Astrocyte (in vitro differentiated cells and primary cell): ENCODE results near the gene MLIP. TPM values are rescaled to one million over a fixed set of nuclear protein-coding genes. Genes with fewer than 3 reads are reported as not detected.

Source experiments
- DNase-seq: peaks from one replicate; pipeline ENCODE4 v3.0.0-alpha.2; 2010; ENCODE audit warnings: low read depth
- FAIRE-seq: peaks from 2 replicates; lab custom pipeline; 2011; peaks lifted over from hg19 to GRCh38; lab: Jason Lieb, UNC
- H2AFZ ChIP-seq: 2 replicates; pipeline ENCODE4 v1.6.0; 2012; ENCODE audit warnings: low read depth, low read length, inconsistent platforms
- H3K27ac ChIP-seq: 2 replicates; pipeline ENCODE4 v1.5.1; 2011; ENCODE audit warnings: low read depth, low read length, inconsistent platforms
- H3K27me3 ChIP-seq: 2 replicates; pipeline ENCODE4 v1.6.0; 2011; ENCODE audit warnings: low read length, inconsistent platforms; ENCODE audit not compliant: insufficient read depth
- H3K36me3 ChIP-seq: 2 replicates; pipeline ENCODE4 v1.5.1; 2011; ENCODE audit warnings: low read length, inconsistent platforms; ENCODE audit not compliant: insufficient read depth
- H3K4me1 ChIP-seq: 2 replicates; pipeline ENCODE4 v1.5.1; 2011; ENCODE audit warnings: low read length, inconsistent platforms; ENCODE audit not compliant: insufficient read depth
- H3K4me2 ChIP-seq: 2 replicates; pipeline ENCODE4 v1.6.0; 2012; ENCODE audit warnings: low read length, inconsistent platforms
- H3K4me3 ChIP-seq: 2 replicates; pipeline ENCODE4 v1.5.1; 2011; ENCODE audit warnings: low read depth, mild to moderate bottlenecking, low read length, inconsistent platforms; ENCODE audit not compliant: insufficient read depth
- H3K79me2 ChIP-seq: 2 replicates; pipeline ENCODE4 v1.6.0; 2012; ENCODE audit warnings: mild to moderate bottlenecking, low read length, inconsistent platforms; ENCODE audit not compliant: insufficient read depth
- H3K9ac ChIP-seq: 2 replicates; pipeline ENCODE4 v1.6.0; 2012; ENCODE audit warnings: mild to moderate bottlenecking, low read length, inconsistent platforms
- H3K9me3 ChIP-seq: 2 replicates; pipeline ENCODE4 v1.5.1; 2012; ENCODE audit warnings: low read depth, mild to moderate bottlenecking, low read length, inconsistent platforms; ENCODE audit not compliant: insufficient read depth
- H4K20me1 ChIP-seq: 2 replicates; pipeline ENCODE4 v1.6.0; 2012; ENCODE audit warnings: low read length, inconsistent platforms; ENCODE audit not compliant: insufficient read depth
- H3K27ac Mint-ChIP-seq: one replicate; pipeline ENCODE4 v1.8.0; 2021; ENCODE audit warnings: mild to moderate bottlenecking, mixed read lengths; ENCODE audit not compliant: unreplicated experiment
- H3K27me3 Mint-ChIP-seq: one replicate; pipeline ENCODE4 v1.8.0; 2021; ENCODE audit warnings: low read depth, mixed read lengths; ENCODE audit not compliant: unreplicated experiment
- H3K36me3 Mint-ChIP-seq: one replicate; pipeline ENCODE4 v1.8.0; 2021; ENCODE audit warnings: low read depth, mixed read lengths; ENCODE audit not compliant: unreplicated experiment
- H3K4me1 Mint-ChIP-seq: one replicate; pipeline ENCODE4 v1.8.0; 2021; ENCODE audit warnings: low read depth, mixed read lengths; ENCODE audit not compliant: unreplicated experiment
- H3K4me3 Mint-ChIP-seq: one replicate; pipeline ENCODE4 v1.8.0; 2021; ENCODE audit warnings: mild to moderate bottlenecking, moderate library complexity, mixed read lengths; ENCODE audit not compliant: unreplicated experiment
- H3K9me3 Mint-ChIP-seq: one replicate; pipeline ENCODE4 v1.8.0; 2021; ENCODE audit warnings: mild to moderate bottlenecking, mixed read lengths; ENCODE audit not compliant: unreplicated experiment
- EZH2 ChIP-seq: IDR thresholded peaks from 2 replicates; pipeline ENCODE4 v1.6.1; 2012; ENCODE audit warnings: mild to moderate bottlenecking, low read length, inconsistent platforms; ENCODE audit not compliant: insufficient read depth
- total RNA-seq: library from RNA; stranded (reverse); gene quantifications from 2 replicates; pipeline ENCODE4 v1.2.1, GENCODE V29; 2021
- TF ChIP-seq, protein P1 (sequence below): IDR thresholded peaks from 2 replicates; pipeline ENCODE4 v1.5.1; 2011; ENCODE audit warnings: low read depth, mild to moderate bottlenecking, inconsistent platforms, low read length, moderate library complexity; ENCODE audit not compliant: insufficient read depth

Gene MLIP
- total RNA-seq, 1 donor from 2014 or later, result not detected

DNA sequence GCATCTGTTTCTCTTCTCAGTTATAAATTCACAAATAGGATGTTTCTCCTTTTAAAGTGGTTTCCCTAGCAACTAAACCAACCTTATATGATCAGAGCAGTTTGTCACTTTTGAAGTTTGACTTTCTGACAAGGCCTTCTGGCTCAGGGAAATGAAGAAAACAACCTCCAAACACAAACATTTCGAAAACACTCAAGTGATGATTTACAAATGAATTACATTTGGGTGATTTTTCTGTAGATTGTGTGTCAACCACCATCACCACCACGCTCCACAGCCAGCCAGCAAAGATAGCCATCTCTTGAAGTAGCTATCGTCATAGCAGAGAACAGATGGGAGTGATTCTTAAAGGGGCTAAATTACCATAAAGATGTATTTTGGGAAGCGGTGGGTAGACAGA is 16.5 kb upstream of the MLIP start:
- Histone ChIP-seq H3K27ac (no peak overlapping the region), H3K4me1 (no peaks in the 10 kb centered on the region), H3K4me2 (no peak overlapping the region), H4K20me1 (no peaks in the 10 kb centered on the region), H3K36me3 (no peaks in the 10 kb centered on the region), H3K9me3 (no peaks in the 10 kb centered on the region), H3K79me2 (no peaks in the 10 kb centered on the region), H3K27me3 (no peaks in the 10 kb centered on the region), H3K9ac (no peak overlapping the region), H2AFZ (no peak overlapping the region), H3K4me3 (no peak overlapping the region)
- H3K27me3 Mint-ChIP-seq, result peaks cover 2% of the 10 kb centered on the region
- H3K27ac Mint-ChIP-seq, result no peak overlapping the region
- peaks cover 3% of the 10 kb centered on the region for H3K9me3 Mint-ChIP-seq
- DNase-seq (no peak), FAIRE-seq (no peak)
- H3K4me1 Mint-ChIP-seq, result no peaks in the 10 kb centered on the region
- no peak for TF ChIP-seq EZH2
- TF ChIP-seq, protein P1, sequence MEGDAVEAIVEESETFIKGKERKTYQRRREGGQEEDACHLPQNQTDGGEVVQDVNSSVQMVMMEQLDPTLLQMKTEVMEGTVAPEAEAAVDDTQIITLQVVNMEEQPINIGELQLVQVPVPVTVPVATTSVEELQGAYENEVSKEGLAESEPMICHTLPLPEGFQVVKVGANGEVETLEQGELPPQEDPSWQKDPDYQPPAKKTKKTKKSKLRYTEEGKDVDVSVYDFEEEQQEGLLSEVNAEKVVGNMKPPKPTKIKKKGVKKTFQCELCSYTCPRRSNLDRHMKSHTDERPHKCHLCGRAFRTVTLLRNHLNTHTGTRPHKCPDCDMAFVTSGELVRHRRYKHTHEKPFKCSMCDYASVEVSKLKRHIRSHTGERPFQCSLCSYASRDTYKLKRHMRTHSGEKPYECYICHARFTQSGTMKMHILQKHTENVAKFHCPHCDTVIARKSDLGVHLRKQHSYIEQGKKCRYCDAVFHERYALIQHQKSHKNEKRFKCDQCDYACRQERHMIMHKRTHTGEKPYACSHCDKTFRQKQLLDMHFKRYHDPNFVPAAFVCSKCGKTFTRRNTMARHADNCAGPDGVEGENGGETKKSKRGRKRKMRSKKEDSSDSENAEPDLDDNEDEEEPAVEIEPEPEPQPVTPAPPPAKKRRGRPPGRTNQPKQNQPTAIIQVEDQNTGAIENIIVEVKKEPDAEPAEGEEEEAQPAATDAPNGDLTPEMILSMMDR, result no peak
- H3K4me3 Mint-ChIP-seq, result no peak overlapping the region
- H3K36me3 Mint-ChIP-seq, result no peaks in the 10 kb centered on the region

DNA sequence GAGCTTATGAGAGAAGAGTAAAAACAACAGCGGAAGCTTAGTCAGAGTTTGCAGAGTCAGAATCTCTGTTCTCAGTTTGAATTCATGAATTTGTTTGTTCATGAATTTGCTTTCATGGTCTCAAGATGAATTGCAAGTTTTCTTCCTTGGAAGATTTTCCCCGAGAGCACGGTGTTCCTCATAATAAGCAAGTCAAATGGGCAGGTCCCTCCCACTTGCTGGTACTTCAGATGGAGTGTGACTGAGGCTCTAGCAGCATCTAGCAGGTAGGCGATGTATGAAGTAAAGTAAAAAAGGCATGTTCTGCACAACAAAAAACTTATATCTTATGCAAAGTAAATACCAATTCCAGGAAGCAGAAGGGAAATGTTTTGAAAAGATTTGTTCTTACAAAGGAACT is 15.5 kb upstream of the MLIP start:
- H3K4me3 Mint-ChIP-seq, result no peak overlapping the region
- no peaks in the 10 kb centered on the region for H3K9me3 ChIP-seq
- H2AFZ ChIP-seq, result no peak overlapping the region
- H4K20me1 ChIP-seq, result no peaks in the 10 kb centered on the region
- TF ChIP-seq, protein P1, result no peak
- no peak for TF ChIP-seq EZH2
- DNase-seq (no peak), FAIRE-seq (no peak)
- H3K27me3 ChIP-seq, result no peaks in the 10 kb centered on the region
- H3K4me2 ChIP-seq, result no peak overlapping the region
- peaks cover 3% of the 10 kb centered on the region for H3K9me3 Mint-ChIP-seq
- no peaks in the 10 kb centered on the region for H3K4me1 ChIP-seq
- H3K4me1 Mint-ChIP-seq, result no peaks in the 10 kb centered on the region
- no peak overlapping the region for H3K4me3 ChIP-seq
- H3K9ac ChIP-seq, result no peak overlapping the region
- H3K79me2 ChIP-seq, result no peaks in the 10 kb centered on the region
- H3K27ac ChIP-seq, result no peak overlapping the region
- H3K27me3 Mint-ChIP-seq, result peaks cover 2% of the 10 kb centered on the region
- H3K36me3 ChIP-seq, result no peaks in the 10 kb centered on the region
- H3K27ac Mint-ChIP-seq, result no peak overlapping the region
- no peaks in the 10 kb centered on the region for H3K36me3 Mint-ChIP-seq

DNA sequence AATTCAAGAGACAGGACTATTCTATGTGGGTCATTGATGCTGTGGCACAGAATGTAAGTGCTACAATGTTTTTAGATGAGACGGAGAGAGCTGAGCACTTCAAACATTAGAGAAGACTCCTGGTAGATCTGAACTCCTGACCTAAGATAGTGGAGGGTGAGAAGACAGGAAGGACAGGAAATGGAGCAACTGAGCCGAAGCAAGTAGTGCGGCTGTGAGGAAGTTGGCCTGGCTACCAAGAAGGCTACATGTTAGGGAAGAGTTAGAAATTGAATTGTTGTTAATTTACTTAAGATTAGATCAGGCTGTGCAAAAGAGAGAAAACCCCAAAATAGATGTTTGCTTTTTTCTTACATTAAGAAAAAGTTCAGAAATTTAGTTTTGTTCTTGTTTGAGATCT is 14.4 kb upstream of the MLIP start:
- TF ChIP-seq, protein P1, result no peak
- TF ChIP-seq EZH2, result no peak
- H3K4me1 Mint-ChIP-seq, result no peaks in the 10 kb centered on the region
- no peak overlapping the region for H3K4me2 ChIP-seq
- no peak overlapping the region for H3K9ac ChIP-seq
- FAIRE-seq (no peak), DNase-seq (no peak)
- H3K36me3 Mint-ChIP-seq, result no peaks in the 10 kb centered on the region
- H3K4me3 ChIP-seq, result no peak overlapping the region
- H2AFZ ChIP-seq, result no peak overlapping the region
- H3K27ac ChIP-seq, result no peak overlapping the region
- H3K9me3 Mint-ChIP-seq, result peaks cover 3% of the 10 kb centered on the region
- no peak overlapping the region for H3K4me3 Mint-ChIP-seq
- H3K4me1 ChIP-seq, result no peaks in the 10 kb centered on the region
- no peaks in the 10 kb centered on the region for H3K79me2 ChIP-seq
- H3K27me3 Mint-ChIP-seq, result peaks cover 2% of the 10 kb centered on the region
- no peaks in the 10 kb centered on the region for H3K36me3 ChIP-seq
- H3K27ac Mint-ChIP-seq, result no peak overlapping the region
- H3K27me3 ChIP-seq, result no peaks in the 10 kb centered on the region
- no peaks in the 10 kb centered on the region for H4K20me1 ChIP-seq
- no peaks in the 10 kb centered on the region for H3K9me3 ChIP-seq
